B cell (primary cell): ENCODE data around the gene TUBGCP2. TPM values are rescaled to one million over a fixed set of nuclear protein-coding genes. Genes with fewer than 3 reads are reported as not detected.

ENCODE experiments used
- ATAC-seq: fragments of 200-7000 bp; cut with Tn5 transposase; one replicate; pipeline ENCODE4 v1.10.0; 2021; ENCODE audit warnings: low read depth, mild to moderate bottlenecking, moderate number of reproducible peaks, moderate library complexity
- CTCF ChIA-PET: fragments of 350-600 bp; sonication (Branson Sonifier 250); formaldehyde crosslinking; loops from one replicate; lab custom pipeline; 2021; ENCODE audit warnings: antibody characterized with exemption, inconsistent platforms; lab: Charles Lee
- POLR2A ChIA-PET: fragments of 350-600 bp; sonication (Branson Sonifier 250); formaldehyde crosslinking; loops from one replicate; lab custom pipeline; 2021; ENCODE audit warnings: antibody characterized with exemption; lab: Charles Lee
- DNase-seq: peaks from one replicate; pipeline ENCODE4 v3.0.0; 2013
- H2AFZ ChIP-seq: 2 replicates; pipeline ENCODE4 v1.6.1; 2012; ENCODE audit warnings: mild to moderate bottlenecking, low read depth, low read length; ENCODE audit not compliant: insufficient read depth, poor library complexity, severe bottlenecking
- H3K27ac ChIP-seq, 2 donors: 1 replicate in 1 of 2; 2 replicates in 1 of 2; pipeline ENCODE4 v1.5.1; 2012 to 2013; ENCODE audit warnings: low read length in 2 of 2, mild to moderate bottlenecking in 2 of 2, moderate library complexity in 1 of 2
- H3K27me3 ChIP-seq, 4 experiments: fragments of 200-600 bp in 1 of 4; sonication (generic) in 1 of 4; replicated peaks in 1 of 4; 1 replicate in 2 of 4; 2 replicates in 2 of 4; pipeline versions ENCODE4 v1.6.1 to v1.7.0; 2013 to 2016; ENCODE audit warnings: low read length in 3 of 4, mild to moderate bottlenecking in 2 of 4, mixed read lengths in 1 of 4, moderate library complexity in 1 of 4; ENCODE audit not compliant: insufficient read depth in 4 of 4, control insufficient read depth in 3 of 4; ENCODE audit errors: control extremely low read depth in 1 of 4
- H3K36me3 ChIP-seq, 2 experiments: replicated peaks in 1 of 2; 1 replicate in 1 of 2; 2 replicates in 1 of 2; pipeline versions ENCODE4 v1.6.1 to v1.7.1; 2013; ENCODE audit warnings: low read length in 1 of 2; ENCODE audit not compliant: insufficient read depth in 2 of 2, control insufficient read depth in 1 of 2; ENCODE audit errors: control extremely low read depth in 1 of 2, extremely low read depth in 1 of 2
- H3K4me1 ChIP-seq, 2 donors: fragments of 200-600 bp in 1 of 2; sonication (generic) in 1 of 2; 1 replicate in 1 of 2; 2 replicates in 1 of 2; pipeline versions ENCODE4 v1.5.1 to v1.6.1; 2013 to 2017; ENCODE audit warnings: low read length in 2 of 2; ENCODE audit not compliant: control insufficient read depth in 2 of 2, insufficient read depth in 2 of 2
- H3K4me2 ChIP-seq: replicated peaks from 2 replicates; pipeline ENCODE3; 2012; ENCODE audit warnings: mild to moderate bottlenecking, low read depth, low read length; ENCODE audit not compliant: poor library complexity, severe bottlenecking
- H3K4me3 ChIP-seq, 5 experiments: fragments of 200-600 bp in 1 of 5; sonication (generic) in 1 of 5; 1 replicate in 3 of 5; 2 replicates in 2 of 5; pipeline versions ENCODE4 v1.5.1 to v1.7.0; 2011 to 2016; ENCODE audit warnings: low read length in 4 of 5, mild to moderate bottlenecking in 4 of 5, low read depth in 2 of 5, control low read depth in 1 of 5, moderate library complexity in 1 of 5; ENCODE audit not compliant: insufficient read depth in 1 of 5; ENCODE audit errors: control extremely low read depth in 1 of 5, extremely low read depth in 1 of 5
- H3K79me2 ChIP-seq: fragments of 200-600 bp; sonication (generic); one replicate; pipeline ENCODE4 v1.6.0; 2016; ENCODE audit warnings: low read length; ENCODE audit not compliant: control insufficient read depth, insufficient read depth
- H3K9ac ChIP-seq: fragments of 200-600 bp; sonication (generic); 2 replicates; pipeline ENCODE4 v1.6.1; 2017; ENCODE audit warnings: mild to moderate bottlenecking, low read length, moderate library complexity
- H3K9me3 ChIP-seq, 3 donors: one replicate each; pipeline versions ENCODE4 v1.6.1 to v1.7.1; 2013; ENCODE audit warnings: low read length in 2 of 3; ENCODE audit not compliant: control insufficient read depth in 2 of 3, insufficient read depth in 1 of 3; ENCODE audit errors: control extremely low read depth in 1 of 3
- H4K20me1 ChIP-seq: 2 replicates; pipeline ENCODE4 v1.6.0; 2012; ENCODE audit warnings: mild to moderate bottlenecking, low read length; ENCODE audit not compliant: insufficient read depth, control insufficient read depth, poor library complexity, severe bottlenecking
- H3K27ac Mint-ChIP-seq: one replicate; pipeline ENCODE4 v1.8.0; 2021; ENCODE audit warnings: mixed read lengths
- H3K27me3 Mint-ChIP-seq: one replicate; pipeline ENCODE4 v1.8.0; 2021; ENCODE audit warnings: mixed read lengths
- H3K4me1 Mint-ChIP-seq: one replicate; pipeline ENCODE4 v1.8.0; 2021; ENCODE audit warnings: mixed read lengths
- H3K4me3 Mint-ChIP-seq: one replicate; pipeline ENCODE4 v1.8.0; 2021; ENCODE audit warnings: mixed read lengths
- H3K9me3 Mint-ChIP-seq: one replicate; pipeline ENCODE4 v1.8.0; 2022; ENCODE audit warnings: mixed read lengths; ENCODE audit not compliant: insufficient read depth
- EZH2 ChIP-seq: IDR thresholded peaks from 2 replicates; pipeline ENCODE4 v1.6.1; 2012; ENCODE audit warnings: borderline replicate concordance, low read depth, mild to moderate bottlenecking, moderate library complexity, low read length; ENCODE audit not compliant: insufficient read depth, poor library complexity, severe bottlenecking
- WGBS: methylation state at CpG from one replicate; pipeline ENCODE4 v1.1.5; 2013; ENCODE audit warnings: missing lambda C conversion rate; ENCODE audit not compliant: insufficient coverage; 5-methylcytosine and 5-hydroxymethylcytosine counted together
- intact Hi-C: fragments of 100-400 bp; cut with micrococcal nuclease; formaldehyde crosslinking; loops from one replicate; pipeline ENCODE4 v1.10.0; 2022
- polyA plus RNA-seq: library from polyadenylated mRNA; depleted of rRNA; stranded (reverse); fragments of >200 nt; gene quantifications from 2 replicates; pipeline ENCODE4 v1.2.3, GENCODE V29; 2012
- total RNA-seq, 2 donors: library from RNA; stranded (reverse); fragments of 120-200 nt in 1 of 2; gene quantifications; 1 replicate in 1 of 2; 2 replicates in 1 of 2; pipeline versions ENCODE4 v1.2.3 to v1.2.4, GENCODE V29; 2013 to 2022
- TF ChIP-seq, protein P1 (sequence below): fragments of 200-600 bp; IDR thresholded peaks from one replicate; pipeline ENCODE4 v1.8.0; 2022; ENCODE audit warnings: antibody characterized with exemption, mild to moderate bottlenecking

The TUBGCP2 gene
- total and polyA plus RNA-seq, 2 donors (not counting 1 experiment from before 2014, with no cell fraction given) = 50.3 to 90.3 TPM

DNA sequence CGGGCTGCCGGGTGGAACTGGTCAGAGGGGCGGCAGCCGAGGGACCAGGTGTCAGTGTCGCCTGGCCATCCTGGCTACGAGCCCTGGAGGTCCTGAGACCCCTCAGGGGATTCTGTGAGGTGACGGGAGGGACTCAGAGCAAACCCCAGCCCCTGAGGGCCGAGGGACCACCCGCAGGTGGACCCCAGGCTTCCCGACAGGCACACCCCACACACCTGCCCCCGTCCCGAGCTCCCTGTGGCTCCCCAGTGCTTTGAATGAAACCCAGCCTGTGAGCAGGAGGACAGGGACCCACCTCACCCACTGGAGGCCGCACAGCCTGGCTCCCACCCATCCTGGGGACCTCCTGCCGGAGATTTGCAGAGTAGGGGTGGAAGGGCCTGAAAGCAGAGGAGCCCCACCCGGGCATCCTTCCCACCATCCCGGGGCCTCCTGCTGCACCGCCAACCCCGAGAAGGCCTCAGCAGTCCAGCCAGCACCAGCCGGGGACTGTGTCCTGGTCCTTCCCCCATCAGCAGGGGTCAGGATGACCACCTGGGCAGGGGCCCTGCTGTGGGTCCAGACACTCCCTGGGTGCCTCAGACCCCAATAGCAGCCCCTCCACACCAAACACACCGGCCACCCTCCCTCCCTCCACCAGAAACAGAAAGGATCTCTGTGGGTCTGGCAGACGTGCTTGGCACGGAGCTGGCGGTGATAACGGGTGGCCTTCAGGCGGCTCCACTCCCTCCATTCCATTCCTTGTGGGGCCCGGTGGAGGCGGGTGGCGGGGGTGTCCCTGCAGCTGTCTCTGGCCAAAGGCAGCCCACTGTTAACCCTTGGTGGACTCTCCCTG lies 57.1 kb downstream of the TUBGCP2 start:
- no peak overlapping the region for H3K9ac ChIP-seq
- TF ChIP-seq EZH2 = no peak
- TF ChIP-seq, protein P1, sequence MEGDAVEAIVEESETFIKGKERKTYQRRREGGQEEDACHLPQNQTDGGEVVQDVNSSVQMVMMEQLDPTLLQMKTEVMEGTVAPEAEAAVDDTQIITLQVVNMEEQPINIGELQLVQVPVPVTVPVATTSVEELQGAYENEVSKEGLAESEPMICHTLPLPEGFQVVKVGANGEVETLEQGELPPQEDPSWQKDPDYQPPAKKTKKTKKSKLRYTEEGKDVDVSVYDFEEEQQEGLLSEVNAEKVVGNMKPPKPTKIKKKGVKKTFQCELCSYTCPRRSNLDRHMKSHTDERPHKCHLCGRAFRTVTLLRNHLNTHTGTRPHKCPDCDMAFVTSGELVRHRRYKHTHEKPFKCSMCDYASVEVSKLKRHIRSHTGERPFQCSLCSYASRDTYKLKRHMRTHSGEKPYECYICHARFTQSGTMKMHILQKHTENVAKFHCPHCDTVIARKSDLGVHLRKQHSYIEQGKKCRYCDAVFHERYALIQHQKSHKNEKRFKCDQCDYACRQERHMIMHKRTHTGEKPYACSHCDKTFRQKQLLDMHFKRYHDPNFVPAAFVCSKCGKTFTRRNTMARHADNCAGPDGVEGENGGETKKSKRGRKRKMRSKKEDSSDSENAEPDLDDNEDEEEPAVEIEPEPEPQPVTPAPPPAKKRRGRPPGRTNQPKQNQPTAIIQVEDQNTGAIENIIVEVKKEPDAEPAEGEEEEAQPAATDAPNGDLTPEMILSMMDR = no peak
- no peaks in the 10 kb centered on the region for H3K79me2 ChIP-seq
- POLR2A ChIA-PET = no interaction called here
- WGBS = 84% methylated on average over 27 of the region's 28 CpGs
- no peak overlapping the region for H3K4me3 Mint-ChIP-seq
- ATAC-seq (no peak), DNase-seq (no peak)
- no peaks in the 10 kb centered on the region for H3K4me1 ChIP-seq
- H3K9me3 Mint-ChIP-seq = no peaks in the 10 kb centered on the region
- no peak overlapping the region for H3K27ac ChIP-seq
- no peaks in the 10 kb centered on the region for H3K27me3 ChIP-seq
- CTCF ChIA-PET = no interaction called here
- H2AFZ ChIP-seq = no peak overlapping the region
- peaks cover 2% of the 10 kb centered on the region for H3K4me1 Mint-ChIP-seq
- no peaks in the 10 kb centered on the region for H3K36me3 ChIP-seq
- H4K20me1 ChIP-seq = no peaks in the 10 kb centered on the region
- H3K4me2 ChIP-seq = no peak overlapping the region
- peaks cover 20% of the 10 kb centered on the region for H3K27me3 Mint-ChIP-seq
- H3K4me3 ChIP-seq = no peak overlapping the region
- H3K9me3 ChIP-seq = peaks cover 0 to 2% (median 0%) of the 10 kb centered on the region in 3 donors
- H3K27ac Mint-ChIP-seq = no peak overlapping the region
- intact Hi-C loops = no loop called here

DNA sequence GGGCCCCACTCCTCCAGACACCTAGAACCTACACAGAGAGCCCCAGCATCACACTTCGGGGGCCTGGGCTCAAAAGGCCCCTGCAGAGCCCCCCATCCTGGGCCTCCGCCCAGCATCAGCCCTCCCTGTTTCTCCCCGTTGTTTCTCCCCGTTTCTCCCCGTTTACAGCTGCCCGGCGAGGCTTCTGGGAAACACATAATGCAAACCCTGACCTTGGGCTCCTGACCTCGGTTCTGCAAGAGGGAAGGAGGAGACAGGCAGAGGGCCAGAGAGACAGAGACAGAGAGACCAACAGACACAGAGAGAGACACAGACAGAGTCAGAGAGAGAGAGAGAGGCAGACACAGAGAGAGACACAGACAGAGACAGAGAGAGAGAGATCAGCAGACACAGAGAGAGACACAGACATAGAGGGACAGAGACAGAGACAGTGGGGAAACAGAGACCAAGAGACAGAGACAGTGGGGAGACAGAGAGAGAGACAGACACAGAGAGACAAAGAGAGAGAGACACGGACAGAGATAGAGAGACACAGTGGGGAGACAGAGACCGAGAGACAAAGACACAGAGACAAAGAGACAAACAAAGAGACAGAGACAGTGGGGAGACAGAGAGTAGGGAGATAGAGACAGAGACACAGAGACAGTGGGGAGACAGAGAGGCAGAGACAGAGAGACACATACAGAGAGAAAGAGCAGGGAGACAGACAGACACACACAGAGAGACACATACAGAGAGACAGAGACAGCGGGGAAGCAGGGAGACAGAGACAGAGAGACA lies 58.5 kb downstream of the TUBGCP2 start:
- Mint-ChIP-seq H3K27me3 (peaks cover 23% of the 10 kb centered on the region), H3K4me3 (no peak overlapping the region), H3K9me3 (no peaks in the 10 kb centered on the region), H3K4me1 (peaks cover 2% of the 10 kb centered on the region), H3K27ac (no peak overlapping the region)
- intact Hi-C loops = no loop called here
- DNase-seq (no peak), ATAC-seq (no peak)
- no peaks in the 10 kb centered on the region for H3K79me2 ChIP-seq
- no peak overlapping the region for H3K9ac ChIP-seq
- H3K4me1 ChIP-seq = peaks cover 0 to 5% of the 10 kb centered on the region in 2 donors
- H3K27me3 ChIP-seq = no peaks in the 10 kb centered on the region
- H4K20me1 ChIP-seq = no peaks in the 10 kb centered on the region
- no peak overlapping the region for H2AFZ ChIP-seq
- no peaks in the 10 kb centered on the region for H3K36me3 ChIP-seq
- H3K4me2 ChIP-seq = no peak overlapping the region
- H3K27ac ChIP-seq = no peak overlapping the region
- 81% methylated on average over 10 of the region's 11 CpGs for WGBS
- CTCF ChIA-PET = no interaction called here
- no peak overlapping the region for H3K4me3 ChIP-seq
- H3K9me3 ChIP-seq = peaks cover 0 to 2% (median 0%) of the 10 kb centered on the region in 3 donors
- POLR2A ChIA-PET = no interaction called here
- TF ChIP-seq, protein P1 = no peak
- no peak for TF ChIP-seq EZH2
